Neural cell (in vitro differentiated cells): ENCODE data around the gene GLB1L3. TPM values are rescaled to one million over a fixed set of nuclear protein-coding genes. Genes with fewer than 3 reads are reported as not detected.

ENCODE experiments used
- H2AFZ ChIP-seq: fragments of 200-600, 300-800 bp; sonication (generic), shearing (Covaris generic); 2 replicates; pipeline ENCODE4 v1.6.0; 2014; ENCODE audit warnings: low read depth, mild to moderate bottlenecking, antibody characterized with exemption, low read length, moderate library complexity
- H3F3A ChIP-seq: fragments of 200-600 bp; shearing (Covaris generic); 2 replicates; pipeline ENCODE4 v1.6.1; 2016; ENCODE audit warnings: mild to moderate bottlenecking, moderate library complexity, mixed read lengths, antibody characterized with exemption, low read length; ENCODE audit not compliant: insufficient read depth, poor library complexity, severe bottlenecking
- H3K27ac ChIP-seq: fragments of 200-600, 300-800 bp; sonication (generic), shearing (Covaris generic); 2 replicates; pipeline ENCODE4 v1.5.1; 2014; ENCODE audit warnings: mild to moderate bottlenecking, low read length, moderate library complexity
- H3K27me3 ChIP-seq: fragments of 300-800, 200-600 bp; sonication (generic), shearing (Covaris generic); 2 replicates; pipeline ENCODE4 v1.6.0; 2014; ENCODE audit warnings: mild to moderate bottlenecking, low read depth, low read length, moderate library complexity; ENCODE audit not compliant: insufficient read depth
- H3K36me3 ChIP-seq: fragments of 300-800, 200-600 bp; sonication (generic), shearing (Covaris generic); 2 replicates; pipeline ENCODE4 v1.5.1; 2014; ENCODE audit warnings: mild to moderate bottlenecking, antibody characterized with exemption, low read length, moderate library complexity; ENCODE audit not compliant: insufficient read depth
- H3K4me2 ChIP-seq: fragments of 300-800, 200-600 bp; sonication (generic), shearing (Covaris generic); 2 replicates; pipeline ENCODE4 v1.6.0; 2014; ENCODE audit warnings: mild to moderate bottlenecking, low read length
- H3K4me3 ChIP-seq: fragments of 300-800, 200-600 bp; sonication (generic), shearing (Covaris generic); 2 replicates; pipeline ENCODE4 v1.5.1; 2014; ENCODE audit warnings: mild to moderate bottlenecking, low read length, moderate library complexity
- H3K79me2 ChIP-seq: fragments of 200-600 bp; shearing (Covaris generic); replicated peaks from 2 replicates; pipeline ENCODE4 v1.6.0; 2014; ENCODE audit warnings: mild to moderate bottlenecking, low read length, moderate library complexity; ENCODE audit not compliant: insufficient read depth
- H3K9ac ChIP-seq: fragments of 300-800, 200-600 bp; sonication (generic), shearing (Covaris generic); 2 replicates; pipeline ENCODE4 v1.6.1; 2016; ENCODE audit warnings: mild to moderate bottlenecking, low read length, mixed read lengths
- H3K9me2 ChIP-seq: fragments of 200-600 bp; shearing (Covaris generic); 2 replicates; pipeline ENCODE4 v1.6.1; 2016; ENCODE audit warnings: mild to moderate bottlenecking, low read length, mixed read lengths; ENCODE audit not compliant: insufficient read depth
- H3K9me3 ChIP-seq: fragments of 200-600, 300-800 bp; sonication (generic), shearing (Covaris generic); 2 replicates; pipeline ENCODE4 v1.6.1; 2016; ENCODE audit warnings: mild to moderate bottlenecking, mixed run types, low read length, moderate library complexity, mixed read lengths
- H4K20me1 ChIP-seq: fragments of 200-600 bp; shearing (Covaris generic); 2 replicates; pipeline ENCODE4 v1.6.1; 2016; ENCODE audit warnings: mild to moderate bottlenecking, mixed run types; ENCODE audit not compliant: insufficient read depth
- EP300 ChIP-seq: fragments of 450-650 bp; conservative IDR thresholded peaks from 2 replicates; pipeline ENCODE4 v1.6.1; 2014; ENCODE audit warnings: antibody characterized with exemption, mild to moderate bottlenecking, moderate library complexity; ENCODE audit not compliant: poor library complexity, severe bottlenecking
- EZH2 ChIP-seq: fragments of 200-600, 300-800 bp; shearing (Covaris generic), sonication (generic); IDR thresholded peaks from 2 replicates; pipeline ENCODE4 v1.6.1; 2014; ENCODE audit warnings: antibody characterized with exemption, low read length, borderline replicate concordance, mild to moderate bottlenecking; ENCODE audit not compliant: insufficient read depth, poor library complexity, severe bottlenecking
- MXI1 ChIP-seq: fragments of 450-650 bp; conservative IDR thresholded peaks from 2 replicates; pipeline ENCODE4 v1.6.1; 2014; ENCODE audit warnings: antibody characterized with exemption, mild to moderate bottlenecking; ENCODE audit not compliant: poor library complexity, severe bottlenecking
- POLR2AphosphoS5 ChIP-seq: IDR thresholded peaks from 2 replicates; pipeline ENCODE4 v1.6.1; 2012
- RAD21 ChIP-seq: fragments of 450-650 bp; conservative IDR thresholded peaks from 2 replicates; pipeline ENCODE4 v1.6.1; 2014; ENCODE audit warnings: antibody characterized with exemption, mild to moderate bottlenecking, moderate library complexity
- SMC3 ChIP-seq: fragments of 450-650 bp; conservative IDR thresholded peaks from 2 replicates; pipeline ENCODE4 v1.6.1; 2014; ENCODE audit warnings: antibody characterized with exemption, mild to moderate bottlenecking, moderate library complexity; ENCODE audit not compliant: poor library complexity
- TAF1 ChIP-seq: IDR thresholded peaks from 2 replicates; pipeline ENCODE4 v1.6.1; 2012; ENCODE audit warnings: low read depth
- polyA plus RNA-seq: library from polyadenylated mRNA; depleted of rRNA; stranded (reverse); fragments of >200 nt; gene quantifications from 2 replicates; pipeline ENCODE4 v1.2.3, GENCODE V29; 2014
- TF ChIP-seq, protein P1 (sequence below): fragments of 450-650 bp; IDR thresholded peaks from 2 replicates; pipeline ENCODE4 v1.5.1; 2014; ENCODE audit warnings: antibody characterized with exemption, mild to moderate bottlenecking, moderate library complexity; ENCODE audit not compliant: poor library complexity, severe bottlenecking
- TF ChIP-seq, protein P2 (sequence below): IDR thresholded peaks from 2 replicates; pipeline ENCODE4 v1.6.1; 2012; ENCODE audit warnings: borderline replicate concordance

The GLB1L3 gene
- polyA plus RNA-seq, 1 donor from 2014 or later, result 0.19 TPM

DNA sequence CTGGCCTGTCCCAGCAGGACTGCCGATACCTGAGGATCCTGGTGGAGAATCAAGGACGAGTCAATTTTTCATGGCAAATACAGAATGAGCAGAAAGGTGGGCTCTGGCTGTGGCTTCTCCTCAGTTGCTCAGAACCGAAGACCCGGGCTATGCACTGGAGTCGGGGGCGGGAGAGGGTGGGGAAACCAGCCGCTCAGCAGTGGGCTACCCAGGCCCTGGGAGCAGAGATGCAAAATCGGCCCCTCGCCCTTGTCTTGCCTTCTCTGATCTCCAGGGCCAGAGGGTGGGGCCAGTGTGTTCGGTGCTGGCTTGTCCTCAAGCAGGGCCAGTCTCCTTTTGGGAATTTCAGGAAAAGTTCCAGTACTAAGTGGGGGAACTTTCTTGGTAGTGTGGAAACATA is 37.2 kb downstream of the GLB1L3 start:
- Histone ChIP-seq H3K4me2 (no peak overlapping the region), H3K9me2 (no peaks in the 10 kb centered on the region)

DNA sequence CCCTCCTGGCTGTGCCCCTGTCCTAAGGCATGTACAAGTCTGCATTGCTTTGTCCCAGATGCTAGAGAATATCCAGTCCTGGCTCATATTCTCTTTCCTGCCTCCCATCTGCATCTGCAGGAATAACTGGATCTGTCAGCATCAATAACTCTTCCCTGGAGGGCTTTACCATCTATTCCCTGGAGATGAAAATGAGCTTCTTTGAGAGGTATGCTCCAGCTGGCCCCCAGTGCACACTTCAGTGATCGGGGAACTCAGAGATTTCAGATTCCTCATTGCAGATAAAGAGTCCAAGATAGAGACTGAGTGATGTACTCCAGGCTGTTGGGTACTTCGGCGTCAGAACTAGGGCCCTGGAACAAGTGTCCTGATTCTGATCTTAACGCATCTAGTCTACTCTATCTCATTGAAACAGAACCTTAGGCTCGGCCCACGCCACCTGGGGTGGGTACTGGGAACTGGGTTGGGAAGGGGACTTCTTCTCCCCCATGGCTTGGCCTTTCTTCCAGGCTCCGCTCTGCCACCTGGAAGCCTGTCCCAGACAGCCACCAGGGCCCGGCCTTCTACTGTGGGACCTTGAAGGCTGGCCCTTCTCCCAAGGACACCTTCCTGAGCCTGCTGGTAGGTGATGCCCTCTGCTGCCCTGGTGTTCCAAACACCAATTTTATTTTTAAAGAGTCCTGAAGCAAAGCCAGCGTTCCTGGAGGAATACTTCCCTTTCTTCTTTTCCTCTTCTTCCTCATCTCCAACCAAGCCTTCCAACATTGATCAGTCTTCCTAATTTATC is 37.8 kb downstream of the GLB1L3 start:
- Histone ChIP-seq H3K36me3 (no peaks in the 10 kb centered on the region), H3K9me3 (no peaks in the 10 kb centered on the region), H3K79me2 (no peaks in the 10 kb centered on the region), H4K20me1 (no peaks in the 10 kb centered on the region), H3K27ac (no peak overlapping the region), H3K4me2 (no peak overlapping the region), H3K27me3 (no peaks in the 10 kb centered on the region), H3K9me2 (no peaks in the 10 kb centered on the region), H3K9ac (no peak overlapping the region), H3F3A (no peaks in the 10 kb centered on the region), H2AFZ (no peak overlapping the region), H3K4me3 (no peak overlapping the region)
- TF ChIP-seq, protein P1, sequence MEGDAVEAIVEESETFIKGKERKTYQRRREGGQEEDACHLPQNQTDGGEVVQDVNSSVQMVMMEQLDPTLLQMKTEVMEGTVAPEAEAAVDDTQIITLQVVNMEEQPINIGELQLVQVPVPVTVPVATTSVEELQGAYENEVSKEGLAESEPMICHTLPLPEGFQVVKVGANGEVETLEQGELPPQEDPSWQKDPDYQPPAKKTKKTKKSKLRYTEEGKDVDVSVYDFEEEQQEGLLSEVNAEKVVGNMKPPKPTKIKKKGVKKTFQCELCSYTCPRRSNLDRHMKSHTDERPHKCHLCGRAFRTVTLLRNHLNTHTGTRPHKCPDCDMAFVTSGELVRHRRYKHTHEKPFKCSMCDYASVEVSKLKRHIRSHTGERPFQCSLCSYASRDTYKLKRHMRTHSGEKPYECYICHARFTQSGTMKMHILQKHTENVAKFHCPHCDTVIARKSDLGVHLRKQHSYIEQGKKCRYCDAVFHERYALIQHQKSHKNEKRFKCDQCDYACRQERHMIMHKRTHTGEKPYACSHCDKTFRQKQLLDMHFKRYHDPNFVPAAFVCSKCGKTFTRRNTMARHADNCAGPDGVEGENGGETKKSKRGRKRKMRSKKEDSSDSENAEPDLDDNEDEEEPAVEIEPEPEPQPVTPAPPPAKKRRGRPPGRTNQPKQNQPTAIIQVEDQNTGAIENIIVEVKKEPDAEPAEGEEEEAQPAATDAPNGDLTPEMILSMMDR, result no peak
- TF ChIP-seq EP300 (no peak), SMC3 (no peak), MXI1 (no peak), POLR2AphosphoS5 (no peak), RAD21 (no peak), EZH2 (no peak), TAF1 (no peak)
- TF ChIP-seq, protein P2, sequence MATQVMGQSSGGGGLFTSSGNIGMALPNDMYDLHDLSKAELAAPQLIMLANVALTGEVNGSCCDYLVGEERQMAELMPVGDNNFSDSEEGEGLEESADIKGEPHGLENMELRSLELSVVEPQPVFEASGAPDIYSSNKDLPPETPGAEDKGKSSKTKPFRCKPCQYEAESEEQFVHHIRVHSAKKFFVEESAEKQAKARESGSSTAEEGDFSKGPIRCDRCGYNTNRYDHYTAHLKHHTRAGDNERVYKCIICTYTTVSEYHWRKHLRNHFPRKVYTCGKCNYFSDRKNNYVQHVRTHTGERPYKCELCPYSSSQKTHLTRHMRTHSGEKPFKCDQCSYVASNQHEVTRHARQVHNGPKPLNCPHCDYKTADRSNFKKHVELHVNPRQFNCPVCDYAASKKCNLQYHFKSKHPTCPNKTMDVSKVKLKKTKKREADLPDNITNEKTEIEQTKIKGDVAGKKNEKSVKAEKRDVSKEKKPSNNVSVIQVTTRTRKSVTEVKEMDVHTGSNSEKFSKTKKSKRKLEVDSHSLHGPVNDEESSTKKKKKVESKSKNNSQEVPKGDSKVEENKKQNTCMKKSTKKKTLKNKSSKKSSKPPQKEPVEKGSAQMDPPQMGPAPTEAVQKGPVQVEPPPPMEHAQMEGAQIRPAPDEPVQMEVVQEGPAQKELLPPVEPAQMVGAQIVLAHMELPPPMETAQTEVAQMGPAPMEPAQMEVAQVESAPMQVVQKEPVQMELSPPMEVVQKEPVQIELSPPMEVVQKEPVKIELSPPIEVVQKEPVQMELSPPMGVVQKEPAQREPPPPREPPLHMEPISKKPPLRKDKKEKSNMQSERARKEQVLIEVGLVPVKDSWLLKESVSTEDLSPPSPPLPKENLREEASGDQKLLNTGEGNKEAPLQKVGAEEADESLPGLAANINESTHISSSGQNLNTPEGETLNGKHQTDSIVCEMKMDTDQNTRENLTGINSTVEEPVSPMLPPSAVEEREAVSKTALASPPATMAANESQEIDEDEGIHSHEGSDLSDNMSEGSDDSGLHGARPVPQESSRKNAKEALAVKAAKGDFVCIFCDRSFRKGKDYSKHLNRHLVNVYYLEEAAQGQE, result no peak

More for the DNA sequence above, 37.2 kb downstream of the GLB1L3 start:
- no peak overlapping the region for H3K4me3 ChIP-seq
- H3K27ac ChIP-seq, result no peak overlapping the region
- no peaks in the 10 kb centered on the region for H3K27me3 ChIP-seq
- no peaks in the 10 kb centered on the region for H3F3A ChIP-seq
- no peaks in the 10 kb centered on the region for H3K79me2 ChIP-seq
- TF ChIP-seq, protein P1, result no peak
- H3K36me3 ChIP-seq, result no peaks in the 10 kb centered on the region
- H3K9ac ChIP-seq, result no peak overlapping the region
- no peaks in the 10 kb centered on the region for H4K20me1 ChIP-seq
- H3K9me3 ChIP-seq, result no peaks in the 10 kb centered on the region
- H2AFZ ChIP-seq, result no peak overlapping the region
